ENCODE results near the gene USP48. TPM values are rescaled to one million over a fixed set of nuclear protein-coding genes. Genes with fewer than 3 reads are reported as not detected.

The USP48 gene
- total and polyA plus RNA-seq, 2 of the 8 experiments (the other 6 are each of a cell fraction or from before 2014, with no cell fraction given): 12.8 to 83.5 TPM

GRCh38 chr1:21821385-21822019 is 38.6 kb upstream of the USP48 start (continued):
- no peak for TF ChIP-seq EGR1 (IDR thresholded peaks at IDR 0.05; ENCODE audit: borderline replicate concordance, low read depth, low read length)
